ENCODE measurements around the gene PPM1L. TPM values are rescaled to one million over a fixed set of nuclear protein-coding genes. Genes with fewer than 3 reads are reported as not detected.

Gene PPM1L
- total RNA-seq, 1 donor = 2.5 TPM

- no peak for TF ChIP-seq CTCF (IDR thresholded peaks at IDR 0.05; ENCODE audit: insufficient read depth, low read length)
- no peak for DNase-seq (ENCODE audit: low read depth)
- H3K4me3 ChIP-seq (ENCODE audit: low read depth, low read length) = no peak overlapping the region
Observed at GRCh38 chr3:160778480-160778879, 22.4 kb downstream of the PPM1L start.

GRCh38 chr3:160779040-160779439, 23.0 kb downstream of the PPM1L start:
- TF ChIP-seq CTCF (IDR thresholded peaks at IDR 0.05; ENCODE audit: insufficient read depth, low read length) = no peak
- DNase-seq (ENCODE audit: low read depth) = no peak

GRCh38 chr3:160780245-160780644, 24.2 kb downstream of the PPM1L start:
- H3K4me3 ChIP-seq (ENCODE audit: low read depth, low read length) = no peak overlapping the region
- no peak for DNase-seq (ENCODE audit: low read depth)
- no peak for TF ChIP-seq CTCF (IDR thresholded peaks at IDR 0.05; ENCODE audit: insufficient read depth, low read length)

More at GRCh38 chr3:160779040-160779439, 23.0 kb downstream of the PPM1L start:
- no peak overlapping the region for H3K4me3 ChIP-seq (ENCODE audit: low read depth, low read length)

- no peak for TF ChIP-seq CTCF (IDR thresholded peaks at IDR 0.05; ENCODE audit: insufficient read depth, low read length)
Observed at GRCh38 chr3:160781402-160781801, 25.4 kb downstream of the PPM1L start.

GRCh38 chr3:160781863-160782262, 25.8 kb downstream of the PPM1L start:
- DNase-seq (ENCODE audit: low read depth) = no peak
- TF ChIP-seq CTCF (IDR thresholded peaks at IDR 0.05; ENCODE audit: insufficient read depth, low read length) = no peak
- H3K4me3 ChIP-seq (ENCODE audit: low read depth, low read length) = no peak overlapping the region

More at GRCh38 chr3:160781402-160781801, 25.4 kb downstream of the PPM1L start:
- DNase-seq (ENCODE audit: low read depth) = no peak
- no peak overlapping the region for H3K4me3 ChIP-seq (ENCODE audit: low read depth, low read length)

- TF ChIP-seq CTCF (IDR thresholded peaks at IDR 0.05; ENCODE audit: insufficient read depth, low read length) = no peak
- H3K4me3 ChIP-seq (ENCODE audit: low read depth, low read length) = no peak overlapping the region
- no peak for DNase-seq (ENCODE audit: low read depth)
Observed at GRCh38 chr3:160784853-160785252, 28.8 kb downstream of the PPM1L start.

- no peak overlapping the region for H3K4me3 ChIP-seq (ENCODE audit: low read depth, low read length)
- DNase-seq (ENCODE audit: low read depth) = no peak
- TF ChIP-seq CTCF (IDR thresholded peaks at IDR 0.05; ENCODE audit: insufficient read depth, low read length) = no peak
Observed at GRCh38 chr3:160790726-160791125, 34.7 kb downstream of the PPM1L start.
